ENCODE data around the gene OR5F1.

GRCh38 chr11:55970935-55971334 lies 23.5 kb downstream of the OR5F1 start:
- no peak for TF ChIP-seq CTCF (IDR thresholded peaks at IDR 0.05; ENCODE audit: low read depth, low read length)
- TF ChIP-seq EZH2phosphoT487 (IDR thresholded peaks at IDR 0.05; ENCODE audit: low read depth), result no peak

Data from OCI-LY3 (cell line).